Measurements from ENCODE around the gene NEK7. TPM values are rescaled to one million over a fixed set of nuclear protein-coding genes. Genes with fewer than 3 reads are reported as not detected.

Gene NEK7
- total RNA-seq, 1 donor from 2014 or later = 34.7 TPM

GRCh38 chr1:198340139-198340538 lies 183.3 kb downstream of the NEK7 start:
- H3K27me3 ChIP-seq = no peaks in the 10 kb centered on the region
- Mint-ChIP-seq H3K27ac (no peak overlapping the region), H3K36me3 (no peaks in the 10 kb centered on the region), H3K27me3 (ENCODE audit: insufficient read depth, low read depth) (peaks cover 3% of the 10 kb centered on the region), H3K4me3 (no peak overlapping the region), H3K4me1 (no peaks in the 10 kb centered on the region), H3K9me3 (no peaks in the 10 kb centered on the region)
- H3F3A ChIP-seq (ENCODE audit: low read depth) = no peaks in the 10 kb centered on the region
- TF ChIP-seq EZH2phosphoT487 (IDR thresholded peaks at IDR 0.05) (no peak), EZH2 (IDR thresholded peaks at IDR 0.05) (no peak)
- TF ChIP-seq, protein P1, sequence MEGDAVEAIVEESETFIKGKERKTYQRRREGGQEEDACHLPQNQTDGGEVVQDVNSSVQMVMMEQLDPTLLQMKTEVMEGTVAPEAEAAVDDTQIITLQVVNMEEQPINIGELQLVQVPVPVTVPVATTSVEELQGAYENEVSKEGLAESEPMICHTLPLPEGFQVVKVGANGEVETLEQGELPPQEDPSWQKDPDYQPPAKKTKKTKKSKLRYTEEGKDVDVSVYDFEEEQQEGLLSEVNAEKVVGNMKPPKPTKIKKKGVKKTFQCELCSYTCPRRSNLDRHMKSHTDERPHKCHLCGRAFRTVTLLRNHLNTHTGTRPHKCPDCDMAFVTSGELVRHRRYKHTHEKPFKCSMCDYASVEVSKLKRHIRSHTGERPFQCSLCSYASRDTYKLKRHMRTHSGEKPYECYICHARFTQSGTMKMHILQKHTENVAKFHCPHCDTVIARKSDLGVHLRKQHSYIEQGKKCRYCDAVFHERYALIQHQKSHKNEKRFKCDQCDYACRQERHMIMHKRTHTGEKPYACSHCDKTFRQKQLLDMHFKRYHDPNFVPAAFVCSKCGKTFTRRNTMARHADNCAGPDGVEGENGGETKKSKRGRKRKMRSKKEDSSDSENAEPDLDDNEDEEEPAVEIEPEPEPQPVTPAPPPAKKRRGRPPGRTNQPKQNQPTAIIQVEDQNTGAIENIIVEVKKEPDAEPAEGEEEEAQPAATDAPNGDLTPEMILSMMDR (IDR thresholded peaks at IDR 0.05) = no peak
- H3K36me3 ChIP-seq = no peaks in the 10 kb centered on the region
- H2AFZ ChIP-seq (replicated peaks) = no peak overlapping the region
- no peak overlapping the region for H3K9ac ChIP-seq
- no peaks in the 10 kb centered on the region for H3K79me2 ChIP-seq (ENCODE audit: low read depth)
- H3K4me1 ChIP-seq = no peaks in the 10 kb centered on the region
- H3K9me3 ChIP-seq (ENCODE audit: low read depth) = no peaks in the 10 kb centered on the region
- no peak overlapping the region for H3K4me3 ChIP-seq
- H3K4me2 ChIP-seq = no peak overlapping the region
- no peak overlapping the region for H3K27ac ChIP-seq
- no peak for DNase-seq (ENCODE audit: low spot score)
- no peaks in the 10 kb centered on the region for H4K20me1 ChIP-seq (ENCODE audit: low read depth)

DNA sequence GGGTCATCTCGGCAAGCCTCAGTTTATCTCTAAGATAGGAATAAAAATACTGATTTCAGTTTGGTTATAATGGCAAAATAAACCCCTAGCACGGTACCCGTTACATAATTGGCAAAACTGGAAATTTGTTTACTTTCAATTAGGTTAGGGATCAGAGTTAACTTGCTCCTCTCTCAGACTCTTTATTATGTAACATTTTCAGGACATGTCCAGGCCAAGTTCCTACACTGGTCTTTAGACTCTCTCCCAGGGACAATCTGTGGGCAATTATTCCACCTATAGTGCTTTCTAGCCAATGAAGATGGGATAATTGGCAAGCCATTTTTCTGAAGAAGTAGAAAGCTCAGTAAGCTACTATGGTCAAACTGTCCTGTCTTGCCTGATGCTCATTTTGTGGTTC lies 189.4 kb downstream of the NEK7 start:
- Histone ChIP-seq H3K4me2 (no peak overlapping the region), H2AFZ (replicated peaks) (no peak overlapping the region), H3K79me2 (ENCODE audit: low read depth) (no peaks in the 10 kb centered on the region), H4K20me1 (ENCODE audit: low read depth) (no peaks in the 10 kb centered on the region), H3K36me3 (no peaks in the 10 kb centered on the region), H3K4me1 (no peaks in the 10 kb centered on the region), H3K9ac (no peak overlapping the region), H3K9me3 (ENCODE audit: low read depth) (no peaks in the 10 kb centered on the region), H3K27me3 (no peaks in the 10 kb centered on the region), H3F3A (ENCODE audit: low read depth) (no peaks in the 10 kb centered on the region), H3K4me3 (no peak overlapping the region), H3K27ac (no peak overlapping the region)
- Mint-ChIP-seq H3K27ac (no peak overlapping the region), H3K9me3 (no peaks in the 10 kb centered on the region), H3K36me3 (no peaks in the 10 kb centered on the region), H3K27me3 (ENCODE audit: insufficient read depth, low read depth) (no peaks in the 10 kb centered on the region), H3K4me3 (no peak overlapping the region), H3K4me1 (no peaks in the 10 kb centered on the region)
- DNase-seq (ENCODE audit: low spot score) = no peak
- TF ChIP-seq EZH2 (IDR thresholded peaks at IDR 0.05) = no peak
- TF ChIP-seq, protein P1 (IDR thresholded peaks at IDR 0.05) = no peak
- no peak for TF ChIP-seq EZH2phosphoT487 (IDR thresholded peaks at IDR 0.05)

GRCh38 chr1:198350456-198350855 lies 193.7 kb downstream of the NEK7 start:
- H3K9ac ChIP-seq = no peak overlapping the region
- no peaks in the 10 kb centered on the region for H4K20me1 ChIP-seq (ENCODE audit: low read depth)
- H3K9me3 ChIP-seq (ENCODE audit: low read depth) = no peaks in the 10 kb centered on the region
- no peak overlapping the region for H3K4me2 ChIP-seq
- Mint-ChIP-seq H3K27ac (no peak overlapping the region), H3K36me3 (no peaks in the 10 kb centered on the region), H3K4me3 (no peak overlapping the region), H3K4me1 (no peaks in the 10 kb centered on the region), H3K27me3 (ENCODE audit: insufficient read depth, low read depth) (no peaks in the 10 kb centered on the region), H3K9me3 (no peaks in the 10 kb centered on the region)
- no peak overlapping the region for H3K4me3 ChIP-seq
- no peaks in the 10 kb centered on the region for H3F3A ChIP-seq (ENCODE audit: low read depth)
- H2AFZ ChIP-seq (replicated peaks) = no peak overlapping the region
- H3K79me2 ChIP-seq (ENCODE audit: low read depth) = no peaks in the 10 kb centered on the region
- H3K27me3 ChIP-seq = no peaks in the 10 kb centered on the region
- no peak for DNase-seq (ENCODE audit: low spot score)
- TF ChIP-seq, protein P1 (IDR thresholded peaks at IDR 0.05) = peak; percentile 34
- TF ChIP-seq EZH2phosphoT487 (IDR thresholded peaks at IDR 0.05) (no peak), EZH2 (IDR thresholded peaks at IDR 0.05) (no peak)
- no peaks in the 10 kb centered on the region for H3K36me3 ChIP-seq
- no peak overlapping the region for H3K27ac ChIP-seq
- no peaks in the 10 kb centered on the region for H3K4me1 ChIP-seq
